AG04450 (cell line): ENCODE measurements around the gene ST8SIA2. TPM values are rescaled to one million over a fixed set of nuclear protein-coding genes. Genes with fewer than 3 reads are reported as not detected.

Source experiments
- CTCF ChIA-PET: fragments of 300-600, 350-600 bp; formaldehyde crosslinking; extraction: SDS; loops from one replicate; lab custom pipeline; 2022; ENCODE audit warnings: antibody characterized with exemption, inconsistent platforms; lab: Charles Lee
- POLR2A ChIA-PET: fragments of 350-600 bp; formaldehyde crosslinking; extraction: SDS; loops from one replicate; lab custom pipeline; 2021; ENCODE audit warnings: antibody characterized with exemption, inconsistent platforms; lab: Yijun Ruan, JAX
- DNase-seq: peaks from one replicate; pipeline ENCODE4 v3.0.0-alpha.2; 2011; ENCODE audit warnings: low read depth, low spot score
- H3K27ac ChIP-seq: one replicate; pipeline ENCODE4 v1.5.1; 2012; ENCODE audit warnings: low read depth, low read length, control low read depth
- H3K27me3 ChIP-seq: one replicate; pipeline ENCODE4 v1.6.0; 2012; ENCODE audit warnings: low read length; ENCODE audit not compliant: control insufficient read depth, insufficient read depth
- H3K4me3 ChIP-seq: 2 replicates; pipeline ENCODE4 v1.5.1; 2011; ENCODE audit warnings: mild to moderate bottlenecking, low read depth, low read length, control low read depth
- H3K9me3 ChIP-seq: 2 replicates; pipeline ENCODE4 v1.5.1; 2012; ENCODE audit warnings: low read length; ENCODE audit not compliant: control insufficient read depth, insufficient read depth
- polyA plus RNA-seq: library from polyadenylated mRNA; depleted of rRNA; stranded (reverse); fragments of >200 nt; gene quantifications from 2 replicates; pipeline ENCODE4 v1.2.3, GENCODE V29; 2011
- TF ChIP-seq, protein P1 (sequence below): IDR thresholded peaks from 2 replicates; pipeline ENCODE4 v1.5.1; 2011; ENCODE audit warnings: low read depth, low read length, control low read depth, inconsistent platforms

The ST8SIA2 gene
- polyA plus RNA-seq, 1 experiment = 0.21 TPM

- TF ChIP-seq, protein P1, sequence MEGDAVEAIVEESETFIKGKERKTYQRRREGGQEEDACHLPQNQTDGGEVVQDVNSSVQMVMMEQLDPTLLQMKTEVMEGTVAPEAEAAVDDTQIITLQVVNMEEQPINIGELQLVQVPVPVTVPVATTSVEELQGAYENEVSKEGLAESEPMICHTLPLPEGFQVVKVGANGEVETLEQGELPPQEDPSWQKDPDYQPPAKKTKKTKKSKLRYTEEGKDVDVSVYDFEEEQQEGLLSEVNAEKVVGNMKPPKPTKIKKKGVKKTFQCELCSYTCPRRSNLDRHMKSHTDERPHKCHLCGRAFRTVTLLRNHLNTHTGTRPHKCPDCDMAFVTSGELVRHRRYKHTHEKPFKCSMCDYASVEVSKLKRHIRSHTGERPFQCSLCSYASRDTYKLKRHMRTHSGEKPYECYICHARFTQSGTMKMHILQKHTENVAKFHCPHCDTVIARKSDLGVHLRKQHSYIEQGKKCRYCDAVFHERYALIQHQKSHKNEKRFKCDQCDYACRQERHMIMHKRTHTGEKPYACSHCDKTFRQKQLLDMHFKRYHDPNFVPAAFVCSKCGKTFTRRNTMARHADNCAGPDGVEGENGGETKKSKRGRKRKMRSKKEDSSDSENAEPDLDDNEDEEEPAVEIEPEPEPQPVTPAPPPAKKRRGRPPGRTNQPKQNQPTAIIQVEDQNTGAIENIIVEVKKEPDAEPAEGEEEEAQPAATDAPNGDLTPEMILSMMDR = no peak
- H3K27me3 ChIP-seq = no peaks in the 10 kb centered on the region
- no peak overlapping the region for H3K4me3 ChIP-seq
- ChIA-PET CTCF (interaction anchor here (1.6 kb wide), 1 partner anchor 286 kb away, joined by 3 read pairs; no protein-coding TSS in a partner anchor), POLR2A (no interaction called here)
- no peak for DNase-seq
- H3K27ac ChIP-seq = no peak overlapping the region
- no peaks in the 10 kb centered on the region for H3K9me3 ChIP-seq
These were observed 8.6 kb upstream of the ST8SIA2 start for GRCh38 chr15:92385096-92385495.

GRCh38 chr15:92391640-92392039 is 2.0 kb upstream of the ST8SIA2 start:
- no peak overlapping the region for H3K4me3 ChIP-seq
- H3K27ac ChIP-seq = no peak overlapping the region
- CTCF ChIA-PET = interaction anchor here (1.0 kb wide), 1 partner anchor 323 kb away, joined by 3 read pairs; no protein-coding TSS in a partner anchor
- POLR2A ChIA-PET = no interaction called here
- peaks cover 36% of the 10 kb centered on the region for H3K27me3 ChIP-seq
- no peak for DNase-seq
- H3K9me3 ChIP-seq = no peaks in the 10 kb centered on the region; the same call in 1 of the 2 replicates
- TF ChIP-seq, protein P1 = peak; percentile 29

GRCh38 chr15:92392462-92392861 is 1.2 kb upstream of the ST8SIA2 start:
- Histone ChIP-seq H3K27ac (no peak overlapping the region), H3K27me3 (peaks cover 36% of the 10 kb centered on the region), H3K9me3 (no peaks in the 10 kb centered on the region; the same call in 1 of the 2 replicates), H3K4me3 (no peak overlapping the region)
- TF ChIP-seq, protein P1 = no peak
- DNase-seq = no peak
- POLR2A ChIA-PET = no interaction called here
- CTCF ChIA-PET = no interaction called here

GRCh38 chr15:92393980-92394308 is 263 bp downstream of the ST8SIA2 start:
- CTCF ChIA-PET = interaction anchor here (0.6 kb wide), 1 partner anchor 9 kb away, joined by 3 read pairs; no protein-coding TSS in a partner anchor
- H3K27ac ChIP-seq = no peak overlapping the region
- TF ChIP-seq, protein P1 = no peak
- peak overlapping the region; percentile 32 for H3K4me3 ChIP-seq
- POLR2A ChIA-PET = no interaction called here
- peaks cover 36% of the 10 kb centered on the region for H3K27me3 ChIP-seq
- no peaks in the 10 kb centered on the region; the same call in 1 of the 2 replicates for H3K9me3 ChIP-seq
- no peak for DNase-seq

DNA sequence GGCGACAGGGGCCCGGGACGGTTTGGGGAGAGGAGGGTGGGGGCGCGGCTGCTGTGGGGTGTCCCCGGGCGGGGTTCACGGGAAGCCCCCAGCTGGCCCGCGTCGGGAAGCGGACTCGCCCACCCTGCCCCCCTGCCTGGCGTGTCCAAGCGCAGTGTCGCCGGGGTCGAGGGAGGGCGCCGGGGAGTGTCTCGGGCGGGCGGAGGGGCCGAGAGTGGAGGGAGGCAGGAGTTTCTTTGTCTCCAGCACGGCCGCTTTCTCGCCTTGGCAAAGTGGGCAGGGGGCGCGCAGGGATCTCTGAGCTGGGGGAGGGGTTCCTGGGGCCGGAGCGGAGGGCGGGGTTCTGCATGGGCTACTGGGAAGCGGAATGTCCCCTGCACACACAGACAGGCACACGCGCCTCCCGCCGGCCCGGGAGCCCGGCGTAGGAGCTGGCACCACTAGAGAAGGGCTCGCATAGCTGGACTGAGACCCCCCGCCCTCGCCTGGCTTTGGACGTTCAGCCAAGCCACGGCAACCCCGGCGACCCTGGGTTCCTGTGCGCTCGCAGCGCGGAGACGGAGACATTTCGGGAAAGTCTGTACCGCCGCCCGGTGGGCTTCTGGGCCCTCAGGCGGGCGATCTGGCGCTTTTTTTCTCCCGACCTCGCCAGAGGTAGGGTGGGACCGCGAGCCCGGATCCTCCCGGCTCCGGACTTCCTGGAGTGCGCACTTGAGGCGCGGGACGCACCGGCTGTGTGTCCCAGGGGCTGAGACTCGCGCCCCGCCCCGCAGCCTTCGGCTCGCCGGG is 822 bp downstream of the ST8SIA2 start:
- DNase-seq = no peak
- H3K27ac ChIP-seq = no peak overlapping the region
- no peaks in the 10 kb centered on the region; the same call in 1 of the 2 replicates for H3K9me3 ChIP-seq
- ChIA-PET POLR2A (no interaction called here), CTCF (interaction anchor here (0.6 kb wide), 1 partner anchor 9 kb away, joined by 3 read pairs; no protein-coding TSS in a partner anchor)
- peaks cover 36% of the 10 kb centered on the region for H3K27me3 ChIP-seq
- TF ChIP-seq, protein P1 = no peak
- H3K4me3 ChIP-seq = peak overlapping the region; percentile 32; the same call in 1 of the 2 replicates
